ENCODE results near the gene NAT10.

DNA sequence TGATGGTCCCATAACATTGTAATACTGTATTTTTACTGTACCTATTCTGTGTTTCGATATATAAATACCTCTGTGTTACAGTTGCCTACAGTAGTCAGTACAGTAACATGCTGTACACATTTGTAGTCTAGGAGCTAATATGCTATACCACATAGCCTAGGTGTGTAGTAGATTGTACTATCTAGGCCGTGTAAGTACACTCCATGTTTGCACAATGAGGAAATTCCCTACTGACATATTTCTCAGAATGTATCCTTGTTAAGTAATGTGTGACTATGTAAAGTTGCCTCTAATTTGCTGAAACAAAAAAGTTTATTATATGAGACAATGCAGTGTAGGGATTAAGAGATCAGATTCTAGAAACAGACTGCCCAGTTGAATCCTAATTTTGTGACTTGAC lies 32.6 kb upstream of the NAT10 start:
- TF ChIP-seq EZH2 (IDR thresholded peaks at IDR 0.05; ENCODE audit: insufficient read depth, poor library complexity, severe bottlenecking) (no peak), EZH2phosphoT487 (IDR thresholded peaks at IDR 0.05; ENCODE audit: insufficient read depth, low read depth) (no peak)
